ENCODE data around the gene CELF6.

CELF6 gene

DNA sequence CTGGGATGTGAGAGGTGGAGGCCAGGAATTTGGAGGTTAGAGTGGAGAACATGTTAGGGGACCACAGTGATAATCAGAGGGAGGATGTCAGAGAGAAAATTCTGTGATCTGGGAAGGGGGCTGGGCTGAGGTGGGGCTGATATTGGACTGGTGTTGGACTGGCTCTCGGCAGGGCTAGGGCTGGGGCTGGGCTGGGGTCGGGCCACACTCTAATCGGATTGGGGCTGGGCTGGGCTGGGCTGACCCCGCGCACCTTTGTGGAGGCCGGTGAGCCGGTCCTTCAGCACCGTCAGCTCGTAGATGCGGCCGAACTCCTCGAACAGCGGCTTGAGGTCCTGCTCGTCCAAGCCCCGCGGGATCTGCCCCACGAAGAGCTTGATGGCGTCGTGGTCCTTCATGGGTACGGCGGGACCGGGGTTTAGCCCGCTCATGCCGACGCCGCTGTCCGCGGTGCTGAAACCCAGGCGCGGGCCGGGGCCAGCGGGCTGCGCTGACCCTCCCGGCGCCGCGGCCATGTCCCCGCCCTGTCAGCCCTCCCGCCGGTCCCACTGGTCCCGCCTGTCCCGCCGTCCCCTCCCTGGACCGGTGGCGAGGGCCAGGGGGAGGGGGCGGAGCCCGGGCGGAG, 485 bp downstream of the CELF6 start:
- TF ChIP-seq ZFX (IDR thresholded peaks at IDR 0.05; ENCODE audit: borderline replicate concordance) = no peak
- TF ChIP-seq, protein P1, sequence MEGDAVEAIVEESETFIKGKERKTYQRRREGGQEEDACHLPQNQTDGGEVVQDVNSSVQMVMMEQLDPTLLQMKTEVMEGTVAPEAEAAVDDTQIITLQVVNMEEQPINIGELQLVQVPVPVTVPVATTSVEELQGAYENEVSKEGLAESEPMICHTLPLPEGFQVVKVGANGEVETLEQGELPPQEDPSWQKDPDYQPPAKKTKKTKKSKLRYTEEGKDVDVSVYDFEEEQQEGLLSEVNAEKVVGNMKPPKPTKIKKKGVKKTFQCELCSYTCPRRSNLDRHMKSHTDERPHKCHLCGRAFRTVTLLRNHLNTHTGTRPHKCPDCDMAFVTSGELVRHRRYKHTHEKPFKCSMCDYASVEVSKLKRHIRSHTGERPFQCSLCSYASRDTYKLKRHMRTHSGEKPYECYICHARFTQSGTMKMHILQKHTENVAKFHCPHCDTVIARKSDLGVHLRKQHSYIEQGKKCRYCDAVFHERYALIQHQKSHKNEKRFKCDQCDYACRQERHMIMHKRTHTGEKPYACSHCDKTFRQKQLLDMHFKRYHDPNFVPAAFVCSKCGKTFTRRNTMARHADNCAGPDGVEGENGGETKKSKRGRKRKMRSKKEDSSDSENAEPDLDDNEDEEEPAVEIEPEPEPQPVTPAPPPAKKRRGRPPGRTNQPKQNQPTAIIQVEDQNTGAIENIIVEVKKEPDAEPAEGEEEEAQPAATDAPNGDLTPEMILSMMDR (IDR thresholded peaks at IDR 0.05) = no peak
- H3K27ac ChIP-seq = peak overlapping the region; percentile 49

DNA sequence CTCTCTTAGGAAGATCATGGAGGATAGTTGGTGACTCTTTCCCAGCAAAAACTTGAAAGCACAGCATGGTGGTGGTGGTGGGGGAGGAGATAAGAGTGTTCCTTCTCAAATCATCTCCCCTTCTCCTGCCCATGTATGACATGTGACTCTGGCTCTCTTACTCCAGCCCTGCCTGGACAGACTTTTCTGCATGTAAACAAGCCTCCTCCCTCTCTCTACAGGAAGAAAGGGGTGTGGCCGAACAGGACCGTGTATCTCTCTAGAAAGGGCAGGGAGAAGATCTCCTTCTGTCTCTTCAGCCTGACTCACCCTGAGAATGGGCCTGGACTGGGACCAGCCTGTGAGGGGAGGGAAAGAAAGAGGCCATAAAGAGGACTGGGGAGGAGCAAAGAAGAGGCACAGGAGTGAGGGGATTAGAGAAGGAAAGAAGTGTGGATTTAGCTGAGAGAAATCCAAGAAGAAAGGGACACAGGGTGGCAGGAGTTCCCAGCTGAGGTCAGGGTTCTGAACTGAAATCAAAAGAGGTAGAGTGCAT, 1.5 kb downstream of the CELF6 start:
- no peak for TF ChIP-seq ZFX (IDR thresholded peaks at IDR 0.05; ENCODE audit: borderline replicate concordance)
- TF ChIP-seq, protein P1 (IDR thresholded peaks at IDR 0.05) = no peak
- H3K27ac ChIP-seq = peak overlapping the region; percentile 49

DNA sequence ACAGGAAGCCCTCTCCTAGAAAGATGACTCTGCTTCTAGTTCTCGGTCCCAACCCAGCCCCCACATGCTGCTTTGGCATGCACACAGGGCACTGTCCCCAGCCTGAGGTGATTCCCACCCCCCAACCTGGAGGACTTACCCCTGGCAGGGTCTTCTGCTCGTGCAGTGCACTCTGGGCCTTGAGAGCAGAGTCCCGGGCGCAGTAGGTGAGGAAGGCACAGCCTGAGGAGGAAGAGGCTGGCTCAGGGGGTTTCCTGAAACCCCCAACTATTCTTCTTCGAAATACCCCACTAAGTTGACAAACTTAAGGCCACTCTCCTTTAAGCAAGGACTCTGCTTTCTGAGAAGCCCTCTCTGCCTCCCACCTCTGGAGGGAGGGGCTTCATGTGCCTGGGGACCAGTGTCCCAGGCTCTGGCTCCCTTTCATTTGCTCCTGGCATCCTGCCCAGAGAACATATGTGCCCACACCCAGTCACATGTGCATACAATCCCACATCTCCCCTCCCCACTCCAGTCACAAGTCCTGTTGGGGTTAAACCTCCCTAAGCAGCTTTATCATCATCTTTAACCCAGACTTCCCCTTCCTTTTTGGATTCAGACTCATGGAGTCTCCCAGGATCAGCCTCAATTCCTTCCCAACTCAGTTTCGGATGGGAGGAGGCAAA, 4.1 kb downstream of the CELF6 start:
- TF ChIP-seq ZFX (IDR thresholded peaks at IDR 0.05; ENCODE audit: borderline replicate concordance) = no peak
- TF ChIP-seq, protein P1 (IDR thresholded peaks at IDR 0.05) = no peak
- H3K27ac ChIP-seq = no peak overlapping the region

DNA sequence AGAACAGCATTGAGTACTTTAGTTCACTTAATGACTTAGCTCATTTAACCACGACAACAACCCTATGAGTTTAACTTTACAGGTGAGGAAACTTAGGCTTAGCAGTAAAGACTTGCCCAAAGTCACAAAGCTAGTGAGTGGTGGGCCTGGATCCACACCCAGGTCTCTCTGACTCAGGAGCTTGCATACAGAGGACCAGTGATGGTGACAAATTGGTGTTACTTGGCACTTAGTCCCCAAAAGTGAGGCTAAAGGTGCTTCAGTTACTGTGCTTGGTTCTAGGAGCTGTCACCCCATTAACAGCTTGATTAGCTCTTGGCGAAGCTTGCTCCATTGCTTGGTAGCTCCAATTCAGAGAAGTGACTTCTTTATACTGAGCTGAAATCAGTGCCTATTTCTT, 6.1 kb downstream of the CELF6 start:
- TF ChIP-seq, protein P1 (IDR thresholded peaks at IDR 0.05) = no peak
- no peak for TF ChIP-seq ZFX (IDR thresholded peaks at IDR 0.05; ENCODE audit: borderline replicate concordance)
- no peak overlapping the region for H3K27ac ChIP-seq

DNA sequence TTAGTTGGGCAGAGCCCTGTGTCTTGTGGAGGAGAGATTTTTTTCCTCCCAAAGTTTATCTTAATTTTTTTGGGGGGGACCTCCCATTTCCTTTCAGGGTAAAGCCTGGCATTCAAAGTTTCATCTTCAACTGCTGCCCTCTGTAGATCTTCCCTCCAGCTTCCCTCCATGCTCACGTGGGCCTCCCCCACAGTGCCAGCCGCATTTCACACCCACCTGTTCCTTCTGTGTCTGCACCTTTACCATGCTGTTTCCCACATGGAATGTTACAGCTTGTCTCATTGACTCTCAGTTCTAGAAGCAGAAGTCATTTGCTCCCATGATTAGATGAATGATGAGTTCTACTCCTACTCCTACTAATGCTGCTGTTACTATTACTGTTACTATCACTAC, 6.5 kb downstream of the CELF6 start:
- H3K27ac ChIP-seq = no peak overlapping the region
- no peak for TF ChIP-seq ZFX (IDR thresholded peaks at IDR 0.05; ENCODE audit: borderline replicate concordance)
- TF ChIP-seq, protein P1 (IDR thresholded peaks at IDR 0.05) = no peak

DNA sequence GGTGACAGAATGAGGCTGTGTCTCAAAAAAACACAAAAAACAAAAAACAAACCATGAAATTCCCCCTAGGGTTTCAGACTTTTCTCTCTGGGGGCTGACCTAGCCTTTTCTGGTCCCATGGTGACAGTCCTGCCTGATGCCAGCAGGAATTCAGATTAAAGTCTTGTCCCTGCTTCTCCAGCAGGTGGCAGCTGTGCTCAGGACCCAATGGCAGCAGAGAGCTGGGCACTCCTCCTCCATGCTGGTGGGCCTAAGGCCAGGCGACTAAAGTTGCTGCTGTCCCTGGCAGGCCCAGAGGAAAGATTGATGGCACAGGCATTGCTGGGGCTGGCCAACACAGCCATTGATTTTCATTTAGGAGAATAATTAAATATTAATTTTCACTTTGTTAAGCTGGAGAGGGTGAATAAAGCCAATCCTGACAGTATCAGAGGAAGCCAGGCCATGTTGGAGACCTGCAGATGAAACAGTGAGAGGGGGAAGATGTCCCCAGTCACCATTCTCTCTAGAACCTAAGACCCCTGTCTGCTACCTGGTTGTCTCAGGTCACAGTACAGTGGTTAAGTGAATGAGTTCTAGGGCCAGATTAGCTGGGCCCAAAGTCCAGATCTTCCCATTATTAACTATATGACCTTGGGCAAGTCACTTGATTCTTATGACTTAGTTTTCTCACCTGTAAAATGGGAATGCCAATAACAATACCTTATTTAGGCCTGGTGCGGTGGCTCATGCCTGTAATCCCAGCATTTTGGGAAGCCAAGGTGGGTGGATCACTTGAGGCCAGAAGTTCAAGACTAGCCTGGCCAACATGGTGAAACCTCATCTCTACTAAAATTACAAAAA, 7.1 kb downstream of the CELF6 start:
- no peak overlapping the region for H3K27ac ChIP-seq
- no peak for TF ChIP-seq ZFX (IDR thresholded peaks at IDR 0.05; ENCODE audit: borderline replicate concordance)
- TF ChIP-seq, protein P1 (IDR thresholded peaks at IDR 0.05) = peak; percentile 93
